ENCODE measurements around the gene ECHDC1.

Gene ECHDC1

GRCh38 chr6:127301199-127301700, 42.2 kb downstream of the ECHDC1 start:
- no peak overlapping the region for H3K4me3 ChIP-seq (ENCODE audit: control insufficient read depth, low read depth, low read length)
- no peak for DNase-seq (ENCODE audit: low read depth)
- no peak for TF ChIP-seq CTCF (conservative IDR thresholded peaks at IDR 0.05; ENCODE audit: control insufficient read depth, insufficient read depth, low read depth, low read length)

- no peak for TF ChIP-seq CTCF (conservative IDR thresholded peaks at IDR 0.05; ENCODE audit: control insufficient read depth, insufficient read depth, low read depth, low read length)
- peak; percentile 90 for DNase-seq (ENCODE audit: low read depth)
- H3K4me3 ChIP-seq (ENCODE audit: control insufficient read depth, low read depth, low read length) = no peak overlapping the region
These were observed 43.0 kb downstream of the ECHDC1 start for GRCh38 chr6:127300411-127300810.

- TF ChIP-seq CTCF (conservative IDR thresholded peaks at IDR 0.05; ENCODE audit: control insufficient read depth, insufficient read depth, low read depth, low read length) = no peak
- peak; percentile 48 for DNase-seq (ENCODE audit: low read depth)
These were observed 43.7 kb downstream of the ECHDC1 start for GRCh38 chr6:127299522-127300240.

GRCh38 chr6:127298475-127298874, 44.9 kb downstream of the ECHDC1 start:
- H3K4me3 ChIP-seq (ENCODE audit: control insufficient read depth, low read depth, low read length) = no peak overlapping the region
- no peak for TF ChIP-seq CTCF (conservative IDR thresholded peaks at IDR 0.05; ENCODE audit: control insufficient read depth, insufficient read depth, low read depth, low read length)
- no peak for DNase-seq (ENCODE audit: low read depth)

More at GRCh38 chr6:127299522-127300240, 43.7 kb downstream of the ECHDC1 start:
- no peak overlapping the region for H3K4me3 ChIP-seq (ENCODE audit: control insufficient read depth, low read depth, low read length)

GRCh38 chr6:127297502-127298070, 45.8 kb downstream of the ECHDC1 start:
- no peak for TF ChIP-seq CTCF (conservative IDR thresholded peaks at IDR 0.05; ENCODE audit: control insufficient read depth, insufficient read depth, low read depth, low read length)

GRCh38 chr6:127291495-127291894, 51.9 kb downstream of the ECHDC1 start:
- no peak for DNase-seq (ENCODE audit: low read depth)
- no peak overlapping the region for H3K4me3 ChIP-seq (ENCODE audit: control insufficient read depth, low read depth, low read length)
- no peak for TF ChIP-seq CTCF (conservative IDR thresholded peaks at IDR 0.05; ENCODE audit: control insufficient read depth, insufficient read depth, low read depth, low read length)

More at GRCh38 chr6:127297502-127298070, 45.8 kb downstream of the ECHDC1 start:
- DNase-seq (ENCODE audit: low read depth) = no peak
- no peak overlapping the region for H3K4me3 ChIP-seq (ENCODE audit: control insufficient read depth, low read depth, low read length)

Data from fibroblast of mammary gland (primary cell).